ENCODE measurements around the gene PPP2R2C. TPM values are rescaled to one million over a fixed set of nuclear protein-coding genes. Genes with fewer than 3 reads are reported as not detected.

PPP2R2C gene
- total and polyA plus RNA-seq, 9 of the 15 experiments (the other 6 are each of a cell fraction or from before 2014, with no cell fraction given): 0.04 to 0.06 TPM; not detected in 7

GRCh38 chr4:6375620-6376295 is 96.7 kb downstream of the PPP2R2C start:
- no TSS peak for BruUV-seq (replicated peaks)
- WGBS (ENCODE audit: insufficient coverage, low coverage, missing lambda C conversion rate): 2% methylated on average over 19 of the region's 19 CpGs
- ChIA-PET CTCF (ENCODE audit: low intra/inter-chr PET ratio) (no interaction called here), POLR2A (interaction anchor here (0.6 kb wide), 1 partner anchor 51 kb away, joined by 3 read pairs; no protein-coding TSS in a partner anchor)
- H3K9me1 ChIP-seq (ENCODE audit: control insufficient read depth, insufficient read depth, low read length): peaks cover 3% of the 10 kb centered on the region
- no peak for TF ChIP-seq MITF (IDR thresholded peaks at IDR 0.05)
- TF ChIP-seq ZBTB8A (IDR thresholded peaks at IDR 0.05; ENCODE audit: partially characterized antibody): no peak
- TF ChIP-seq CLOCK (CRISPR knock-in tag; IDR thresholded peaks at IDR 0.05; ENCODE audit: borderline replicate concordance): no peak
- TF ChIP-seq HDAC3 (IDR thresholded peaks at IDR 0.05; ENCODE audit: borderline replicate concordance, partially characterized antibody): no peak
- TF ChIP-seq ZNF76 (CRISPR knock-in tag; IDR thresholded peaks at IDR 0.05; ENCODE audit: borderline replicate concordance): no peak
- TF ChIP-seq RB1 (IDR thresholded peaks at IDR 0.05; ENCODE audit: low read depth): no peak
- no peak for TF ChIP-seq TEAD2 (tag; IDR thresholded peaks at IDR 0.05)
- no peak for TF ChIP-seq ZNF589 (CRISPR knock-in tag; IDR thresholded peaks at IDR 0.05; ENCODE audit: low read depth)
- no peak for TF ChIP-seq THRB (CRISPR knock-in tag; conservative IDR thresholded peaks at IDR 0.05)
- no peak for TF ChIP-seq ZBTB33 (CRISPR knock-in tag; IDR thresholded peaks at IDR 0.05)
- TF ChIP-seq SAFB2 (IDR thresholded peaks at IDR 0.05; ENCODE audit: borderline replicate concordance, low read depth, low read length, severe bottlenecking): no peak
- no peak for FAIRE-seq
- no peaks in the 10 kb centered on the region; a peak in 1 of 5 replicates for H3K4me1 ChIP-seq (replicated peaks in 1 of 2; ENCODE audit: control insufficient read depth in 2 of 2, insufficient read depth in 2 of 2, low read length in 2 of 2)
- H3K27me3 ChIP-seq (ENCODE audit: control insufficient read depth in 2 of 2, insufficient read depth in 2 of 2, low read length in 2 of 2): peaks cover 13 to 73% of the 10 kb centered on the region in 2 experiments; a peak in 4 of 5 replicates
- no peak for DNase-seq (ENCODE audit: extremely low read depth in 1 of 4, low spot score in 3 of 4)
- no peak overlapping the region for H3K4me2 ChIP-seq (ENCODE audit: insufficient read depth, low read length)
- no peak overlapping the region for H2AFZ ChIP-seq (ENCODE audit: low read depth, low read length)
- no peak overlapping the region for H3K4me3 ChIP-seq
- H3K9me3 ChIP-seq (replicated peaks; ENCODE audit: control insufficient read depth, insufficient read depth, low read depth, low read length): no peaks in the 10 kb centered on the region; the same call in 1 of the 2 replicates
- no peak overlapping the region for H3K9ac ChIP-seq (ENCODE audit: insufficient read depth in 1 of 2, low read depth in 2 of 2, low read length in 2 of 2)
- H4K20me1 ChIP-seq (replicated peaks; ENCODE audit: control insufficient read depth, insufficient read depth, low read length): peaks cover 11% of the 10 kb centered on the region
- no peak for ATAC-seq
- H3K79me2 ChIP-seq (ENCODE audit: control insufficient read depth, insufficient read depth, low read length): no peaks in the 10 kb centered on the region
- in situ Hi-C loops (cut with MboI): no loop called here
- H3K36me3 ChIP-seq (ENCODE audit: control insufficient read depth, insufficient read depth, low read length): no peaks in the 10 kb centered on the region
- intact Hi-C loops (cut with micrococcal nuclease): no loop called here
- H3K27ac ChIP-seq (ENCODE audit: extremely low read depth, low read depth, low read length): no peak overlapping the region
